ENCODE results near the gene KCNA2.

KCNA2 gene

DNA sequence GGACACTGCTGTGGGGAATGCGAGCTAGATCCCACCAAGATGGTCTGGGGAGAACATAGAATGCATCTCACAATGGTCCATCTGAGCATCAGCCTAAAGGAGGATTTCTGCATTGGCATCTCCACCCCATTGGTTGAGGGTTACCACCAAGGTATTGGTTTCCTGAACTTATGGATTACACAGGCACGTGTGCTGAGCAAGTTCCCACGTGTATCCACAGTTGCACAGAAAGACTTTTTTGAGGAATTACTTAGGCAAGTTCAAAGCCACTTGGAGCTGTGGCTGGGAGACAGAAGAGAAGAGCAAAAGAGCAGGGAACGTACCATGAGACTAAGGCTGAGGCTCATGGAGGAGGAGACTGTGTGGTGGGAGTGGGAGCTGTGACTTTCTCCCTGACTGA is 43.1 kb downstream of the KCNA2 start:
- DNase-seq = no peak

DNA sequence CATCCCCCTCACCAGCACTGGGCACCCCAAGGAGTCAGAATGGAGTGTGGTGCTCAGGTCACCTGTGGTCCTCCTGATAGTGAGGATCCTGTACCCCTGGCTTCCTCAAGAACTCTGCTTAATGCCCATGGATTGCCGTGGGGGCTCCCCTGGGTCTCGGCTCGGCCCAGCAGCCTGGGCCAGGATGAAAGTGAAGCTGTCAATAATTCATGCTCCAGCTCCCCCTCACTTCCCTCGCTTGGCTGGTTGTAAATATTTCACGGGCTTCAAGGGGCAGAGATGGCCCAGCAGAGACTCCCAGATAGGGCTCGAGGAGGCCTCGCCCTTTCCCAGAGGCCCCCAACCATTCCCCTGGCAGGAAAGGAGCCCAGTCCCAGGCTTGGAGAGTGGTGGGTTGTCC is 44.6 kb downstream of the KCNA2 start:
- DNase-seq = no peak

DNA sequence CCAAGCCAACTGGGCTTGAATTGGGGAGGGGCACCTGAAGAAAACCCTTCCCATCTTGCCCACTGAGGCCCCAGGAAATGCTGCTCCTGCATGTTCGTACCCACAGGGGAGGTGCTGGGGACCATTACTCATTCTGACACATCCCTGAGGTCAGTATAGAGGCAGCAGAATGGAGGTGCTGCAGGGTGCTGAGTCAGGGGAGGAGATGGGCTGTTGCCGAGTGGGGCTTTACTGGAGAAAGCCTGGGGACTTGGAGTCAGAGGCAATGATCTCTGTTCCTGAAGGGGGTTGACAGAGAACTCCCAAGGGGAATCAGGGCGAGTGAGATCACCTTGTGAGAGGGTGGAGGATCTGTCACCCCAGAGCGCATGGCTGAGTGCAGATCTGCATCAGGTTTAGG is 47.0 kb downstream of the KCNA2 start:
- no peak for DNase-seq

DNA sequence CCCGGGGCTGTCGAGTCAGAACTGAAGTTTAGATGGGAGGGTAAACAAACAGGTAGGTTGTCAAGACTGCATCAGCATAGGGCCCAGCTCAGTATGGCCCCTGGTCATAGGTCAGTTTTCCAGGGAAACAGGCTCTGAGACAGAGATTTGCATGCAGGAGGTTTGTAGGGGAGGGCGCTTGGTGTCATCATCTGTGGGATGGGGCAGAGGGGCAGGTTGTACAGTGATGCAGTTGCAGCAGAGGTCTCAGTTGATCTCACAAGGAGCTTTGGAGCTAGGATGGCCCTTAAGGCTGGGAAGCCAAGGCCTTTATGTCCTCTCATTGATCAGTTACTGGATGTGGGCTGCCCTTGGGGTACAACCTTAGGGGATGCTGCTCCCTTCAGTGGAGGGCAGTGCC is 48.7 kb downstream of the KCNA2 start:
- no peak for DNase-seq

DNA sequence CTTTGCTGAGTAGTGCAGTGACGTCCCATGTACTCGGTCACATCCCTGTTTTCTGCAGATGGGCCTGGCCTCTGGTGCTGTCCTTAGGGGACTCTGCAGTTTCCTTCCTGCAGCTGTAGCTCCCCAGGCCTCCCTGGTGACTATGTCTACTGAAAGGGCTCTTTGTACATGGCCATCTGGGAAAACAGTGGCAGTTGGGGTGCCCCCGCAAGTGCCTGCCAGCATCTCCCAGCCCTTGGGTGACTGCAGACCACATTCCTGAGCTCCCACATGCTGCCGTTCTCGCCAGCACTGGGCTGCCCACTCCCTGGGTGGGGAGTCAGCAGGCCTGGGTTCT is 49.7 kb downstream of the KCNA2 start:
- no peak for DNase-seq

DNA sequence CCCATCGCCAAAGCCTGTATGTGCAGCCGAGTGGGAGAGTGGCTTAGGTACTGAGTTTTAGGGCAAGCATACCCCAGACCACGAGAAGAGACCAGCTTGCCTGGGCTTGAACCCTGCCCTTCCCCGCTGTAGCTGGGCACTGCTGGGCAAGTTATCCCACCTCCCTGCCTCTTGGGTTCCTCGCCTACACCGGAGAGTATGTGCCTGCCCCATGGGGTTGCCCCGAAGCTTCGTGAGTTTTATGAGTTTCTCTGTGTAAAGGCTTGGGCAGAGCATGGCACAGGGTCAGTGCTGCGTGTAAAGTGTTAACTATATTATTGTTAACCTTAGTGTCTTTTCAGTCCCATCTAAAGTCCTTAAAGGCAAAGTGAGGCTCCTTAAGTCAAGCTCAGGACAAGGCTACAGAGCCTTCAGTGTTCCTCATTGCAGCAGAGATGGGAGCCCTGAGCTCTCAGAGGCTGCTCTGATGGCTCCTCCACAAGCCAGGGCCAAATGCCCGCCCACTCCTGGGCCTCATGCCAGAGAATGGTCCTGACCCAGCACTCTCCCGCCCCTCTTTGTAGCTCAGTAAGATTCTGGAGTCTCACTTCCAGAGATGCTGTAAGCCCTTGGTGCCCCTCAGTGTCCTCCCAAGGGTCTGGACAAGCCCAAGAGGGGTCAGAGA is 50.2 kb downstream of the KCNA2 start:
- no peak for DNase-seq

DNA sequence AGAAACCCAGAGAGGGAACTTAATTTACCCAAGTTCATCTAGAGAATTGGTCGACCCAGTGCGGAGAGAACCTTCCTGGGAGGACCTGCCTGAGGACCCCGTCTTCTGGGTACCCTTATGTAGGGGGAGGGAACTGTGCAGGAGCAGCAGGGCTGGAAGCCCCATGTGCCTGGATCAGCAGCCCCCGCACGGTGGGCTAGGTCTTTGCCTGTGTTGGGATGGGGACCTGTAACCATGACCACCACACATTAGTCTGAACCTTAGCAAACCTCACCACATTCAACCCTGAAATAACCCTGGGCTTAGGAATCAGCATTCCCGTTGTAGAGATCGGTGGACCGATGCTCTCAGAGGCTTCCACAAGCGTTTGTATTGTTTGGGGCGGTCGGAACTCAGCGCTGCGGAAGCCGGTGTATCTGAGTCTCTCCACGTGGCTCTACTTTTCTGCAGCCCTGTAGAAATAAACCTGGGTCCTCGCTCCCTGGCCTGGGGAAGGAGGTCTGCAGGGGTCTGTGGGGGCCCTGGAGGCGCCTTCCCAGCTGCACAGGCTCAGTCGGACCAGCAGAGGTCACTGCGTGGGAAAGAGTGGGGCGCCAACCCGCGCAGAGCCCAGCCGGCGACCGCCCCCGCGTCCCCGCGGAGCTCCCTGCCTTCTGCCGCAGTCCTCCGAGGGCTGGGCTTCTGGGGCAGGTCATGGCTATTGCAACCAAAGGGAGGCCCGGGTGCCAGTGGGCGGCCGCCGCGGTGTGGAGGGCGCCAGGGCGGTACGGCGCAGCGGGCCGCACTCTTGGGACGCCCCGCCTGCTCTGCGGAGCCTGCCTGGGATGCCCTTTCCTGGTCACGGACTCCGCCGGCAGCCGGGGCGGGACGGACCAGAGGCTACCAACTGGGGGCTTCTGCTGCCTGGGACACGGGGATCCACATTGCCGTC is 51.0 kb downstream of the KCNA2 start:
- DNase-seq = no peak

DNA sequence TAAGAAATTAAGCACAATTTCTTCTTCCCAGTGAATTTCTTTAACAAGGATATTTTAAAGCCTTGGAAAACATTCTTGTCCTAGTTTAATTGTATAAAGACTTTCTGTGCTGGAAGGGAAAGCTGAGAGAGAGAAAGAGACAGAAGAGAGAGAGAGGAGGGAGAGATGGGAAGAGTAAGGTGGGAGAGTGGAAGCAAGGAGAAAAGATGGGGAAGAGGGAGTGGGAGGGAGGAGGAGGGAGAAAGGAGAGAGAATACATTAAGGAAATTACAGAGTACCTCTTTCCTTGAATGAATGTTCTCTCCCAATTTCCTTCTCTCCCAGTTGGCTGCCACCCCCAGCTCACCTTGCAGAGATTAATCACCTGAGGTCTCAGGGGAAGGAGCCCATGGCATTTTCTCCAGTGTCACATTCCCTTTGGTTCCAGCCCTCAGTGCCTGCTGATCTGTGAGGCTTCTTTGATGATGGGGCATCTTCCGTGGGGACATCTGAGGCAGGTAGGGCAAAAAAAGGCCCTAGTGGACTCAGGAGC is 54.8 kb downstream of the KCNA2 start:
- DNase-seq = no peak

DNA sequence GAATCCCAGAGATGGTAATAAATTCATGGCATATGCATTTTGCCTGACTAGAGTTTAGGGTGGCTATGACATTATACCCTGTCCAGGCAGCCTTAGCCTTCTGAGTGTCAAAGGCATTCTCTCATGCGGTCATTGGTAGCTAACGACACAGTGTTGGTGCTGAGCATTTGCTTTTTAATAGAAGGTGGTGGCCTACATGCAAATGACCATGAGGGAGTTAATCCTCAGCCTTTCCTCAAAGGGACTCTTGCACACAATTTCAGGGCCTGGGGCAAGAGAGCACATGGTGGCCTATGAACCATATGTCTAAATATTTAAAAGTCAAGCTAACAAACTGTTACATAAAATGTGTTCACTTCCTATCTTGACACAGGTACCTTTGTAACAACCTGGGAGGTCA is 56.3 kb downstream of the KCNA2 start:
- DNase-seq = no peak

DNA sequence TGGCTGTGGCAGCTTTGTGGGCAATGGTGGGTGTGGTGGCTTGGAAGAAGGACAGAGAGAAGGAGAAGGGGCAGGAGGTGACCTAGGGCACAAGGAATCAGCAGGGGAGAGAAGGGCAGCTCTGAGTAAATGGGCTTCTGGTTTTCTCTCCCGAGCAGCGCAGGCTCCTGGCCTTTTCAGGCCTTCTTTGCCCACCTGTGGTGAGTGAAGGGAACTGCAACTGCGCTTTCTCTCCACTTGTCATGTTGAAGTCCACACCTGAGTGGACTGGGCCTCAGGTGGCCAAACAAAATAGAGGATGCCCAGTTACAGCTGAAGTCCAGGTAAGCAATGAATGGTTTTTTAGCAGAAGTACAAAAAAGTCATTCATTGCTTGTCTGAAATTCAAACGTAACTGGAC is 57.8 kb downstream of the KCNA2 start:
- no peak for DNase-seq

DNA sequence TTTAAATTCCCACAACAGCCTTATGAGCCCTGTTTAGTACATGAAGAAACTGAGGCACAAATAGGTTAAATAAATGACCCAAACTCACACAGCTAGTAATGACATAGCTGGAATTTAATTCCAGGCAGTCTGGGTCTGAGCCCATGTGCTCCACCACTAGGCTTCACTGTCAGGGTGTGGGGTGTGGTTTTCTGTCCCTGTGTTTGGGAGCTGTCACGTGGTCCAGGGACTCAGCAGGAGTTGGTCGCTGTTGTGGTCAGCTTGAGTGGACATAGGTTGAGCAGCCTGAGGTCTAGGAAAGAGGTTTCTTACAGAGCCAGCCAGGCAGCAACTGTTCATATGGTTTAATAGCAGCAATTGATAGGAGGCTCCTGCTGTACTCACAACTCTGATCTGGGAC is 59.1 kb downstream of the KCNA2 start:
- no peak for DNase-seq

DNA sequence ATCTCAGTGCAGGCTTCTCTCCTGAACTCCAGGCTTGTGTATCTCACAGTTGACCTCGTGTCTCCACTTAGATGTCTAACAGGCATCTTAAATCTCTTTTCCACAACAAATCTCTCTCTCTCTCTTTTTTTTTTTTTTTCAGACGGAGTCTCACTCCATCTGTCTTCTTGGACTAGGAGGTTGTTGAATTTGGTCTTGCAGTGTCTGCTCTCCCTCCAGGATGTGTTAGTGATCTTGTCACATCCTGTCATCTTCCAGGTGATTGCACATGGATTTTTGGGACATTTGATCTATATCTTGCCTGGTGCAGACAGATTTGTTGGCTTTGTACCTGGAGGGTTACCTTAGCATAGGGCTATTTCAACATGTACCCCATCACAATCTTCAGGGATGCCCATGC is 60.7 kb downstream of the KCNA2 start:
- no peak for DNase-seq

DNA sequence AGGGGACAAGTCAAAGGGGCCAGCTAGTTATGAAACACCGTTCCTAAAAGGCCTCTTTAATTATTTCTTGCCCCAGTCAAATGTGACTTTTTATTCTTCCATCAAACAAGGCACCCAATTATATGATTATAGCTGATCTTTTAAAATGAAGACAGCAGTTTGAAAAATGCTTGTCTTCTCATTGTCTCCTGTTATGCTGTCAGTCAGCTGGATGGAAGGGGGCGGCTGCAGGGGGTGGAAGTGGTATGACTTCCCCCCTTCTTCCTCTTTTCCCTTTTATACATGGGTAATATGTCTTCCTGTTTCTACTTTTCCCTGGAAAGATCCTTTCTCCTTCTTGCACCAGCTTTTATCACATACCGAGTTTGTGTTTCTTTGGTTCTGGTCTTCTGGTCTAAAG is 61.4 kb downstream of the KCNA2 start:
- DNase-seq = no peak
